ENCODE measurements around the gene CYP2B6. TPM values are rescaled to one million over a fixed set of nuclear protein-coding genes. Genes with fewer than 3 reads are reported as not detected.

The CYP2B6 gene
- total RNA-seq, 1 donor from 2014 or later, result not detected

GRCh38 chr19:40948580-40949299 lies 42.3 kb upstream of the CYP2B6 start:
- Mint-ChIP-seq H3K4me3 (no peak overlapping the region), H3K27me3 (ENCODE audit: low read depth) (peaks cover 5% of the 10 kb centered on the region), H3K27ac (no peak overlapping the region), H3K4me1 (no peaks in the 10 kb centered on the region), H3K36me3 (no peaks in the 10 kb centered on the region), H3K9me3 (peaks cover 29% of the 10 kb centered on the region)
- TF ChIP-seq, protein P1, sequence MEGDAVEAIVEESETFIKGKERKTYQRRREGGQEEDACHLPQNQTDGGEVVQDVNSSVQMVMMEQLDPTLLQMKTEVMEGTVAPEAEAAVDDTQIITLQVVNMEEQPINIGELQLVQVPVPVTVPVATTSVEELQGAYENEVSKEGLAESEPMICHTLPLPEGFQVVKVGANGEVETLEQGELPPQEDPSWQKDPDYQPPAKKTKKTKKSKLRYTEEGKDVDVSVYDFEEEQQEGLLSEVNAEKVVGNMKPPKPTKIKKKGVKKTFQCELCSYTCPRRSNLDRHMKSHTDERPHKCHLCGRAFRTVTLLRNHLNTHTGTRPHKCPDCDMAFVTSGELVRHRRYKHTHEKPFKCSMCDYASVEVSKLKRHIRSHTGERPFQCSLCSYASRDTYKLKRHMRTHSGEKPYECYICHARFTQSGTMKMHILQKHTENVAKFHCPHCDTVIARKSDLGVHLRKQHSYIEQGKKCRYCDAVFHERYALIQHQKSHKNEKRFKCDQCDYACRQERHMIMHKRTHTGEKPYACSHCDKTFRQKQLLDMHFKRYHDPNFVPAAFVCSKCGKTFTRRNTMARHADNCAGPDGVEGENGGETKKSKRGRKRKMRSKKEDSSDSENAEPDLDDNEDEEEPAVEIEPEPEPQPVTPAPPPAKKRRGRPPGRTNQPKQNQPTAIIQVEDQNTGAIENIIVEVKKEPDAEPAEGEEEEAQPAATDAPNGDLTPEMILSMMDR (IDR thresholded peaks at IDR 0.05; ENCODE audit: unreplicated experiment), result no peak
- DNase-seq (ENCODE audit: low spot score in 2 of 2, unreplicated experiment in 2 of 2), result no peak

- Mint-ChIP-seq H3K27ac (no peak overlapping the region), H3K36me3 (no peaks in the 10 kb centered on the region), H3K9me3 (peaks cover 42% of the 10 kb centered on the region), H3K4me1 (no peaks in the 10 kb centered on the region), H3K27me3 (ENCODE audit: low read depth) (no peaks in the 10 kb centered on the region), H3K4me3 (no peak overlapping the region)
- TF ChIP-seq, protein P1 (IDR thresholded peaks at IDR 0.05; ENCODE audit: unreplicated experiment), result no peak
- no peak for DNase-seq (ENCODE audit: low spot score in 2 of 2, unreplicated experiment in 2 of 2)
Measured at GRCh38 chr19:40954573-40954972, 36.5 kb upstream of the CYP2B6 start.

DNA sequence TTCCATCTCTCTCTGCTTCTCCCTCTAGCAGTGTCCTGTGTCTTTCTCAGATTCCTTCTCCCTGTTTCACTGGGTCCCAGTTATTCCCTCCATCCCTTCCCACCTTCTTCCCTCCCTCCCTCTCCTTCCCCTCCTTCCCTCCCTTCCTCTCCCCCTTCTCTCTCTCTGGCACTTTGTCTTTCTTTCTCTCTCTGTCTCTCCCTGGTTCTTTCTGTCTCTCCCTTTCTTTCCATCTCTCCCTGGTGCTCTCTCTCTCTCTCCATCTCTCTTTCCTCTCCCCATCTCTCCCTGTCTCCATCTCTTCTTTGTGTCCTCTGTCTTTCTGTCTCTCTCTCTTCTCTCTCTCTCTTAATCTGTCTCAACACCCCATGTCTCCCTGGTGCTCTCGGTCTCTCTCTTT lies 31.7 kb upstream of the CYP2B6 start:
- Mint-ChIP-seq H3K9me3 (peaks cover 14% of the 10 kb centered on the region), H3K4me1 (no peaks in the 10 kb centered on the region), H3K36me3 (no peaks in the 10 kb centered on the region), H3K4me3 (no peak overlapping the region), H3K27me3 (ENCODE audit: low read depth) (peaks cover 7% of the 10 kb centered on the region), H3K27ac (no peak overlapping the region)
- no peak for DNase-seq (ENCODE audit: low spot score in 2 of 2, unreplicated experiment in 2 of 2)
- TF ChIP-seq, protein P1 (IDR thresholded peaks at IDR 0.05; ENCODE audit: unreplicated experiment), result no peak

DNA sequence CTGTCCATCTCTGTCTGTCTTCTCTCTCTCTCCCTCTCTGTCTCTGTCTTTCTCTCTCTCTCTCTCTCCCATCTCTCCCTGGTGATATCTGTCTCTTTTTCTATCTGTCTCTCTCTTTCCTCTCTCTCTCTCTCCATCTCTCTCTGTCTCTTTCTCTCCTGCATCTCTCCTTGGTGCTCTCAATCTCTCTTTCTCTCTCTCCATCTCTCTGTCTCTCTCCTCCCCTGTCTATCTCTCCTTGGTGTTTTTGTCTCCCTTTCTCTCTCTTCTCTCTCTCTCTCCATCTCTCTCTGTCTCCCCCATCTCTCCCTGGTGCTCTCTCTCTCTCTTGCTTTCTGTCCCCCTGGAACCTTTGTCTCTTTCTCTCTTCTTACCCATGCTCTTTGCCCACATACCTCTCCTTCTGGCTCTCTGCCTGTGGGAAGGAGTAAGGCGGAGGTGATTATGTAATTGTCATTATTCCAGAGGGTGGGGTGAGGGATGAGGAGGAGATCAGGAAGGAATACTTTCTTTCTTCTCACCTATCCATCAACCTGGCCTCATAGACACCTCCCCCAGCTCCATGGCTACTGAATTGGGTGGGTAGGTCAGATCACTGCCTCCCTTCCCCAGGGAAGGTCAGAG lies 30.9 kb upstream of the CYP2B6 start:
- Mint-ChIP-seq H3K27me3 (ENCODE audit: low read depth) (peaks cover 7% of the 10 kb centered on the region), H3K9me3 (peaks cover 6% of the 10 kb centered on the region), H3K36me3 (no peaks in the 10 kb centered on the region), H3K27ac (no peak overlapping the region), H3K4me3 (no peak overlapping the region), H3K4me1 (no peaks in the 10 kb centered on the region)
- TF ChIP-seq, protein P1 (IDR thresholded peaks at IDR 0.05; ENCODE audit: unreplicated experiment), result no peak
- no peak for DNase-seq (ENCODE audit: low spot score in 2 of 2, unreplicated experiment in 2 of 2)

- no peak for DNase-seq (ENCODE audit: low spot score in 2 of 2, unreplicated experiment in 2 of 2)
- H3K9me3 Mint-ChIP-seq, result peaks cover 6% of the 10 kb centered on the region
- H3K4me3 Mint-ChIP-seq, result no peak overlapping the region
- H3K27ac Mint-ChIP-seq, result no peak overlapping the region
- TF ChIP-seq, protein P1 (IDR thresholded peaks at IDR 0.05; ENCODE audit: unreplicated experiment), result no peak
- peaks cover 7% of the 10 kb centered on the region for H3K27me3 Mint-ChIP-seq (ENCODE audit: low read depth)
- H3K4me1 Mint-ChIP-seq, result no peaks in the 10 kb centered on the region
- no peaks in the 10 kb centered on the region for H3K36me3 Mint-ChIP-seq
Measured at GRCh38 chr19:40960780-40961179, 30.3 kb upstream of the CYP2B6 start.

Data from mesothelial cell of epicardium (in vitro differentiated cells).